GM18858 (cell line): Measurements from ENCODE around the gene MUC5B.
"Not testable (repeated sequence)": the region's sequence is repeated elsewhere in the genome, so short reads cannot be mapped to it uniquely, and the experiment has no call there.

Experiments used
- ATAC-seq: cut with Tn5 transposase; IDR thresholded peaks from one replicate; pipeline ENCODE4 v1.9.1; 2021; ENCODE audit not compliant: unreplicated experiment

The MUC5B gene

GRCh38 chr11:1231396-1232020 is 8.6 kb downstream of the MUC5B start:
- ATAC-seq = no peak

GRCh38 chr11:1232021-1232882 is 9.4 kb downstream of the MUC5B start:
- no peak for ATAC-seq

- no peak for ATAC-seq
Measured at GRCh38 chr11:1232883-1233321, 10.0 kb downstream of the MUC5B start.

GRCh38 chr11:1233351-1234053 is 10.6 kb downstream of the MUC5B start:
- no peak for ATAC-seq

GRCh38 chr11:1234054-1234720 is 11.3 kb downstream of the MUC5B start:
- no peak for ATAC-seq

GRCh38 chr11:1234771-1235305 is 12.0 kb downstream of the MUC5B start:
- no peak for ATAC-seq

GRCh38 chr11:1235306-1235900 is 12.5 kb downstream of the MUC5B start:
- ATAC-seq = no peak

GRCh38 chr11:1235901-1236315 is 13.0 kb downstream of the MUC5B start:
- no peak for ATAC-seq

- ATAC-seq = no peak
Measured at GRCh38 chr11:1236316-1237127, 13.7 kb downstream of the MUC5B start.

- ATAC-seq = no peak
Measured at GRCh38 chr11:1237128-1237580, 14.3 kb downstream of the MUC5B start.

GRCh38 chr11:1237851-1238250 is 15.0 kb downstream of the MUC5B start:
- ATAC-seq = no peak

GRCh38 chr11:1238767-1239595 is 16.1 kb downstream of the MUC5B start:
- no peak for ATAC-seq

GRCh38 chr11:1239596-1240205 is 16.8 kb downstream of the MUC5B start:
- ATAC-seq = no peak

GRCh38 chr11:1240771-1241170 is 17.9 kb downstream of the MUC5B start:
- ATAC-seq = no peak

GRCh38 chr11:1241706-1242105 is 18.8 kb downstream of the MUC5B start:
- ATAC-seq = no peak

- ATAC-seq = no peak
Measured at GRCh38 chr11:1242289-1242688, 19.4 kb downstream of the MUC5B start.

GRCh38 chr11:1242751-1243150 is 19.9 kb downstream of the MUC5B start:
- ATAC-seq = not testable (repeated sequence)

GRCh38 chr11:1243521-1243920 is 20.7 kb downstream of the MUC5B start:
- ATAC-seq = not testable (repeated sequence)
